ENCODE data around the gene PAMR1. TPM values are rescaled to one million over a fixed set of nuclear protein-coding genes. Genes with fewer than 3 reads are reported as not detected.

The PAMR1 gene
- total and polyA plus RNA-seq, 12 donors, result 2.7 to 13.8 (median 5.2) TPM

DNA sequence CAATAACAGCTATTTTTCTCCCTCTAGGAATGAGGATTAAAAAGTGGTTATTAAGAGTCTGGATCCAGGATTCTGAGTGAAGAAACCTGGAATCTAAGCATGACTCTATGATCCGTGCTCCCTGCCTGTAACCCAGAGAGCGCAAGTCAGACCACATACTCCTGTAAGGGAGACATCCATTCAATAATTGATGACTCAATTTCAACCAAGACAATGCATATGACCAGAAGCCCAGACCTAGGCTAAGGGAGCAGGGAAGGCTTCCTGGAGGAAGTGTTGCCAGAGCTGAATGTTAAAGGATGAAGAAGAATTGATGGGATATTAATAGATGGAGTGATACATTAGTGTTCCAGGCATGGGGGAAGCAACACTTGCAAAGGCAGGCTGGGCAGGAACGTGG lies 13.8 kb upstream of the PAMR1 start:
- Histone ChIP-seq H3K4me3 (no peak overlapping the region), H3K27ac (peak overlapping the region in 7 of 10 donors; percentile 6 to 74 (median 44)), H3K36me3 (no peaks in the 10 kb centered on the region), H3K4me1 (peaks cover 0 to 34% (median 0%) of the 10 kb centered on the region in 9 donors), H3K9me3 (no peaks in the 10 kb centered on the region), H3K27me3 (no peaks in the 10 kb centered on the region)
- intact Hi-C loops (cut with DNase I), result no loop called here
- no peak for DNase-seq
- TF ChIP-seq, protein P1, sequence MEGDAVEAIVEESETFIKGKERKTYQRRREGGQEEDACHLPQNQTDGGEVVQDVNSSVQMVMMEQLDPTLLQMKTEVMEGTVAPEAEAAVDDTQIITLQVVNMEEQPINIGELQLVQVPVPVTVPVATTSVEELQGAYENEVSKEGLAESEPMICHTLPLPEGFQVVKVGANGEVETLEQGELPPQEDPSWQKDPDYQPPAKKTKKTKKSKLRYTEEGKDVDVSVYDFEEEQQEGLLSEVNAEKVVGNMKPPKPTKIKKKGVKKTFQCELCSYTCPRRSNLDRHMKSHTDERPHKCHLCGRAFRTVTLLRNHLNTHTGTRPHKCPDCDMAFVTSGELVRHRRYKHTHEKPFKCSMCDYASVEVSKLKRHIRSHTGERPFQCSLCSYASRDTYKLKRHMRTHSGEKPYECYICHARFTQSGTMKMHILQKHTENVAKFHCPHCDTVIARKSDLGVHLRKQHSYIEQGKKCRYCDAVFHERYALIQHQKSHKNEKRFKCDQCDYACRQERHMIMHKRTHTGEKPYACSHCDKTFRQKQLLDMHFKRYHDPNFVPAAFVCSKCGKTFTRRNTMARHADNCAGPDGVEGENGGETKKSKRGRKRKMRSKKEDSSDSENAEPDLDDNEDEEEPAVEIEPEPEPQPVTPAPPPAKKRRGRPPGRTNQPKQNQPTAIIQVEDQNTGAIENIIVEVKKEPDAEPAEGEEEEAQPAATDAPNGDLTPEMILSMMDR (IDR thresholded peaks at IDR 0.05), result no peak
- no peak for ATAC-seq
- WGBS, 2 donors, result 43 to 71% methylated on average over 3 of the region's 3 CpGs

DNA sequence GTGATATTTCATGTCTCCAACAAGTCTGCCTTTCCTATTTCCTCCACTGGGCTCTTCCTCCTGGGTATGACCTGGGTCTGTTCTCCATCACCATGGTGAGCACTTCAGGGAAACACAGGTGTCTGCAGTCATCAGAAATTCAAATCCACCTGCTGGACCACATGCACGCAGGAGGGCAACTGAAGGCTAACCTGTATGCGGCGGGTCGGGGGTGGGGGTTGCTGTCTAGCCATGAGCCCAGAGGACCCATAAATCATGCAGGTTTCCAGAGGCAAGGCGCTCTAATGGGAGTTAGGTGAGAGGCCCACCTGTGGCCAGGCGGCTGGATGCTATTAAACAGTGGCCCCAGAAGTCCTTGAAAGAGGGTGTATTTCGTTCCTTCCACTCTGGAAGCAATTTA lies 11.1 kb upstream of the PAMR1 start:
- ATAC-seq (no peak), DNase-seq (no peak)
- TF ChIP-seq, protein P1 (IDR thresholded peaks at IDR 0.05), result no peak
- intact Hi-C loops (cut with DNase I), result no loop called here
- peaks cover 0 to 22% (median 0%) of the 10 kb centered on the region in 9 donors for H3K4me1 ChIP-seq
- 93 to 94% methylated on average over 7 of the region's 7 CpGs for WGBS, 2 donors
- no peak overlapping the region for H3K4me3 ChIP-seq
- H3K36me3 ChIP-seq, result no peaks in the 10 kb centered on the region
- H3K27ac ChIP-seq, result no peak overlapping the region
- no peaks in the 10 kb centered on the region for H3K27me3 ChIP-seq
- no peaks in the 10 kb centered on the region for H3K9me3 ChIP-seq

DNA sequence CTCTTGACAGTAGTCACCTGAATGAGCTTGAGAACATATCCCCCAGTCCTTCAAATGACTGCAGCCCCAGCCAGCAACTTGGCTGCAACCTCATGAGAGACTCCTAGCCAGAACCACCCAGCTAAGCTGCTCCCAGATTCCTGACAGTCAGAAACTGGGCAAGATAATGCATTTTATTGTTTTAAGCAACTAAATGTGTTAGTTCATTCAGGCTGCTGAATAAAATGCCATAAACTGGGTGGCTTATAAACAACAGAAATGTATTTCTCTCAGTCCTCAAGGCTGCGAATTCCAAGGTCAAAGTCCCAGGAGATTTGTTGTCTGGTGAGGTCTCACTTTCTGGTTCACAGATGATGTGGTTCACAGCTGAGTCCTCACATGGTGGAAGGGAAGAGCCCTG lies 5.8 kb upstream of the PAMR1 start:
- ATAC-seq (no peak), DNase-seq (no peak)
- Histone ChIP-seq H3K27ac (no peak overlapping the region), H3K4me3 (no peak overlapping the region), H3K27me3 (peaks cover 0 to 39% (median 14%) of the 10 kb centered on the region in 7 donors), H3K36me3 (no peaks in the 10 kb centered on the region), H3K9me3 (no peaks in the 10 kb centered on the region), H3K4me1 (peaks cover 0 to 10% (median under 1%) of the 10 kb centered on the region in 9 donors)
- WGBS, 2 donors, result 64 to 68% methylated on average over 1 of the region's 1 CpG
- TF ChIP-seq, protein P1 (IDR thresholded peaks at IDR 0.05), result no peak
- intact Hi-C loops (cut with DNase I), result no loop called here

DNA sequence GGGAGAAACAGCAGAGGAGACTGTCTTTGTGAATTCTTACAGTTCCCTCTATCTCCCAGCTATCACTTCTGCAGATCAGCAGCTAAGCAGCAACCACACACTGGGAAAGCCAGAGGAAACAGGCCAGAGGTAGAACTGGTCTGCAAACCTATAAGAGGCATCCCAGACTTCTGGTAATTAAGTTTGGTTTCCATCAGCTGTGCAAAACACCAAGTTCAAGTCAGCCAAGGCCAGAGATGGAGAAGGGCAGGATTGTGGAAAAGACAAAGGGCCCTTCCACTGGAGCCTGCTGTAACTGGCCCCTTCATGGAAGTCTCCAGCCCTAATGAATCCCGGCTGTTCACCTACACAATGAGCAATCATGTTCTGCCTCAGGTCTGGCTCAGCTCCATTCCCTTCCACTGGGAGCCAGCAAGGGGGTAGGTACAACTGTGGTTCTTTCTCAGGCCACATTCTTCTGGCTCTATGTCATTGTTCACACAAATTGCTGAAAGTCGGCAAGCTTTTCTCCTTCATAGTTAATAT lies 4.6 kb upstream of the PAMR1 start:
- H3K27me3 ChIP-seq, result peaks cover 3 to 51% (median 25%) of the 10 kb centered on the region in 7 donors
- H3K4me3 ChIP-seq, result no peak overlapping the region
- no peak overlapping the region for H3K27ac ChIP-seq
- H3K36me3 ChIP-seq, result no peaks in the 10 kb centered on the region
- ATAC-seq (peak in 3 of 8 donors; percentile 27 to 42 (median 31)), DNase-seq (peak in 1 of 2 donors; percentile 30)
- intact Hi-C loops (cut with DNase I), result no loop called here
- WGBS, 2 donors, result 57 to 65% methylated on average over 2 of the region's 2 CpGs
- peaks cover 0 to 18% (median 4%) of the 10 kb centered on the region in 9 donors for H3K4me1 ChIP-seq
- TF ChIP-seq, protein P1 (IDR thresholded peaks at IDR 0.05), result no peak
- H3K9me3 ChIP-seq, result no peaks in the 10 kb centered on the region

Data from heart right ventricle (tissue), 16 donors.